Ovary (tissue), 3 donors: ENCODE data around the gene STT3B.

ENCODE experiments used
- EP300 ChIP-seq: sonication (generic); formaldehyde crosslinking; IDR thresholded peaks from one replicate; pipeline ENCODE4 v1.6.1; 2017; ENCODE audit warnings: antibody characterized with exemption
- TF ChIP-seq, protein P1 (sequence below), 3 donors: fragments of 450-650 bp in 2 of 3; fragments of 200-600 bp in 1 of 3; IDR thresholded peaks; one replicate each; pipeline versions ENCODE4 v1.5.1 to v1.8.0; 2016 to 2022; ENCODE audit warnings: antibody characterized with exemption in 3 of 3, mild to moderate bottlenecking in 1 of 3
- donor health status: DM: no; HTN: no; CAD: no.

DNA sequence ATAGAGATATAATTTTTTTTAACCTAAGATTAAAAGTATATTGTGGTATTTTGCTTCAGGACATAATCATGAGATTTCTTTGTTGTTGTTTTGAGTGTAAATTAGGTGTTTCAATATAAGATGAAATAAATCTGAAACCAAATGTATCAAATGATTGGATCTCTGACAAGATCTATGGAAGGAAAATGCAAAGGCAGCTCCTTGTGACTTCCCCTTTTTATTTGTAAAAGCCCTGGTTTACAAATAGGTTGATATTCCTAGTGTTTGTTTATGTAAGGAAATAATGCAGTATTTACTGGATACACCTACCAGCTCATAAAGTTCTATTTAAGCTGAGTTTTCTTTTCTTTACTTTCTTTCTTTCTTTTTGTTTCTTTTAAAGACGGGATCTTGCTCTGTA is 35.9 kb downstream of the STT3B start:
- TF ChIP-seq, protein P1, sequence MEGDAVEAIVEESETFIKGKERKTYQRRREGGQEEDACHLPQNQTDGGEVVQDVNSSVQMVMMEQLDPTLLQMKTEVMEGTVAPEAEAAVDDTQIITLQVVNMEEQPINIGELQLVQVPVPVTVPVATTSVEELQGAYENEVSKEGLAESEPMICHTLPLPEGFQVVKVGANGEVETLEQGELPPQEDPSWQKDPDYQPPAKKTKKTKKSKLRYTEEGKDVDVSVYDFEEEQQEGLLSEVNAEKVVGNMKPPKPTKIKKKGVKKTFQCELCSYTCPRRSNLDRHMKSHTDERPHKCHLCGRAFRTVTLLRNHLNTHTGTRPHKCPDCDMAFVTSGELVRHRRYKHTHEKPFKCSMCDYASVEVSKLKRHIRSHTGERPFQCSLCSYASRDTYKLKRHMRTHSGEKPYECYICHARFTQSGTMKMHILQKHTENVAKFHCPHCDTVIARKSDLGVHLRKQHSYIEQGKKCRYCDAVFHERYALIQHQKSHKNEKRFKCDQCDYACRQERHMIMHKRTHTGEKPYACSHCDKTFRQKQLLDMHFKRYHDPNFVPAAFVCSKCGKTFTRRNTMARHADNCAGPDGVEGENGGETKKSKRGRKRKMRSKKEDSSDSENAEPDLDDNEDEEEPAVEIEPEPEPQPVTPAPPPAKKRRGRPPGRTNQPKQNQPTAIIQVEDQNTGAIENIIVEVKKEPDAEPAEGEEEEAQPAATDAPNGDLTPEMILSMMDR (IDR thresholded peaks at IDR 0.05): no peak
- TF ChIP-seq EP300: no peak
